ENCODE data around the gene ZNF684.
"Not testable (repeated sequence)": the region's sequence is repeated elsewhere in the genome, so short reads cannot be mapped to it uniquely, and the experiment has no call there.

ZNF684 gene

DNA sequence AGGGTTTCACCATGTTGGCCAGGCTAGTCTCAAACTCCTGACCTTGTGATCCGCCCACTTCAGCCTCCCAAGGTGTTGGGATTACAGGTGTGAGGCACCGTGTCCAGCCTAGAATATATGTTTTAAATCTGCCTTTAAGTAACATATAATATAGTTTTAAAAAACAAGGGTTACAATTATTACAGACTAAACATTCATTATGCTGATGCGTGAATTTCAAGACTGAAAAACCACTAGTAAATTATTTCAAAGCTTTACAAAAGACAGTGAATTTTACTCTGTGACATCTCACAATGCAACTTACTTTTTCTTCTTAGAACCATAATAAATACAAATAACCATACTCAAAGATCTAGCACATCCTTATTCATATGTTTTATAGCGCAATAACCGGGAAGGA lies 24.7 kb downstream of the ZNF684 start:
- Histone ChIP-seq H3K27me3 (ENCODE audit: control insufficient read depth, insufficient read depth, low read length) (no peaks in the 10 kb centered on the region), H2AFZ (no peak overlapping the region), H3K4me2 (ENCODE audit: low read length) (no peak overlapping the region), H3K4me1 (no peaks in the 10 kb centered on the region), H3K4me3 (ENCODE audit: low read depth, low read length) (no peak overlapping the region), H3K9ac (no peak overlapping the region), H3K9me3 (ENCODE audit: control insufficient read depth, low read length) (no peaks in the 10 kb centered on the region), H3K36me3 (ENCODE audit: control insufficient read depth, insufficient read depth, low read length) (no peaks in the 10 kb centered on the region), H3K27ac (no peak overlapping the region), H3K79me2 (no peaks in the 10 kb centered on the region)
- TF ChIP-seq, protein P1, sequence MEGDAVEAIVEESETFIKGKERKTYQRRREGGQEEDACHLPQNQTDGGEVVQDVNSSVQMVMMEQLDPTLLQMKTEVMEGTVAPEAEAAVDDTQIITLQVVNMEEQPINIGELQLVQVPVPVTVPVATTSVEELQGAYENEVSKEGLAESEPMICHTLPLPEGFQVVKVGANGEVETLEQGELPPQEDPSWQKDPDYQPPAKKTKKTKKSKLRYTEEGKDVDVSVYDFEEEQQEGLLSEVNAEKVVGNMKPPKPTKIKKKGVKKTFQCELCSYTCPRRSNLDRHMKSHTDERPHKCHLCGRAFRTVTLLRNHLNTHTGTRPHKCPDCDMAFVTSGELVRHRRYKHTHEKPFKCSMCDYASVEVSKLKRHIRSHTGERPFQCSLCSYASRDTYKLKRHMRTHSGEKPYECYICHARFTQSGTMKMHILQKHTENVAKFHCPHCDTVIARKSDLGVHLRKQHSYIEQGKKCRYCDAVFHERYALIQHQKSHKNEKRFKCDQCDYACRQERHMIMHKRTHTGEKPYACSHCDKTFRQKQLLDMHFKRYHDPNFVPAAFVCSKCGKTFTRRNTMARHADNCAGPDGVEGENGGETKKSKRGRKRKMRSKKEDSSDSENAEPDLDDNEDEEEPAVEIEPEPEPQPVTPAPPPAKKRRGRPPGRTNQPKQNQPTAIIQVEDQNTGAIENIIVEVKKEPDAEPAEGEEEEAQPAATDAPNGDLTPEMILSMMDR (IDR thresholded peaks at IDR 0.05): no peak

DNA sequence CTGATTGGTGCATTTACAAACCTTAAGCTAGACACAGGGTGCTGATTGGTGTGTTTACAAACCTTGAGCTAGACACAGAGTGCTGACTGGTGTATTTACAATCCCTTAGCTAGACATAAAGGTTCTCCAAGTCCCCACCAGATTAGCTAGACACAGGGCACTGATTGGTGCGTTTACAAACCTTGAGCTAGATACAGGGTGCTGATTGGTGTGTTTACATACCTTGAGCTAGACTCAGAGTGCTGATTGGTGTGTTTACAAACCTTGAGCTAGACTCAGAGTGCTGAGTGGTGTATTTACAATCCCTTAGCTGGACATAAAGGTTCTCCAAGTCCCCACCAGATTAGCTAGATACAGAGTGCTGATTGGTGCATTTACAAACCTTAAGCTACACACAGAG lies 26.8 kb downstream of the ZNF684 start:
- not testable (repeated sequence) for H3K36me3 ChIP-seq (ENCODE audit: control insufficient read depth, insufficient read depth, low read length); H3K4me1 ChIP-seq; H3K4me3 ChIP-seq (ENCODE audit: low read depth, low read length); H3K4me2 ChIP-seq (ENCODE audit: low read length); H3K79me2 ChIP-seq; H3K9ac ChIP-seq; H3K27ac ChIP-seq; H2AFZ ChIP-seq; H3K9me3 ChIP-seq (ENCODE audit: control insufficient read depth, low read length); H3K27me3 ChIP-seq (ENCODE audit: control insufficient read depth, insufficient read depth, low read length)

DNA sequence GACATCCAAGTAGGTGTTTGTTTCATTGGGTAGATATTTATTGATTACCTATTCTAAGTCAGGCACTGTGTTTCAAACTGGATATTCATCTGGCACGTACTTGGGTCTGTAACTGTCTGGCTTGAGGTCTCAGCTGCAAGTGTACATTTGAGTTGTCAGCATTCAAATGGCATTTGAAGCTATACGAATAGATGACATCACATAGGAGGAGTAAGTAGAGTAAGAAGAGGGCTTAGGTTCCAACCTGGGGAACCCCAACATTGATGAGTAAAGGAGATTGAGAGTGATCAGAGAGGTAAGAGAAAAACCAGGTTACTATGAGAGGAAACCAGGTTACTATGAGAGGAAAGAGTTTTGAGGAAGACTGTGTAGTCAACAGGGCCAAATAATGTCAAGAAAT lies 30.7 kb downstream of the ZNF684 start:
- Histone ChIP-seq H3K79me2 (no peaks in the 10 kb centered on the region), H3K4me3 (ENCODE audit: low read depth, low read length) (no peak overlapping the region), H3K36me3 (ENCODE audit: control insufficient read depth, insufficient read depth, low read length) (no peaks in the 10 kb centered on the region), H3K4me1 (no peaks in the 10 kb centered on the region), H3K27ac (no peak overlapping the region), H3K27me3 (ENCODE audit: control insufficient read depth, insufficient read depth, low read length) (no peaks in the 10 kb centered on the region), H3K9ac (no peak overlapping the region), H2AFZ (no peak overlapping the region), H3K4me2 (ENCODE audit: low read length) (no peak overlapping the region), H3K9me3 (ENCODE audit: control insufficient read depth, low read length) (no peaks in the 10 kb centered on the region)
- TF ChIP-seq, protein P1 (IDR thresholded peaks at IDR 0.05): no peak

DNA sequence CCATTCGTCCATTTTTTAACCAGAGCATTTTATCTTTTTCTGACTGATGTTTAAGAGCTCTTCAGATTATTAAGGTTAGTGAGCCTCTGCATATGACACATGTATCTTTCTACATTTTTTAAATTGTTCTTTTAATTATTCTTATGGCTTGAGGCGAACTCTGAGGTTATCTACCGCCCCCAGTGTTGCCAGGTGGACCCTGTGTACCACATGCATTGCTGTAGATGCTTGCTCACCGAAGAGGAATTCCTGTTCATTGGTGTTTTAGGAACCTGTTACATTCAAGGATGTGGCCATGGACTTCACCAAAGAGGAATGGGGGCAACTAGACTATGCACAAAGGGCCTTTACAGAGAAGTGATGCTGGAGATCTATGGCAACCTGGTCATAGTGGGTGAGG lies 31.8 kb downstream of the ZNF684 start:
- TF ChIP-seq, protein P1 (IDR thresholded peaks at IDR 0.05): no peak
- no peak overlapping the region for H3K27ac ChIP-seq
- H2AFZ ChIP-seq: no peak overlapping the region
- H3K4me1 ChIP-seq: no peaks in the 10 kb centered on the region
- H3K4me3 ChIP-seq (ENCODE audit: low read depth, low read length): no peak overlapping the region
- no peaks in the 10 kb centered on the region for H3K79me2 ChIP-seq
- H3K27me3 ChIP-seq (ENCODE audit: control insufficient read depth, insufficient read depth, low read length): no peaks in the 10 kb centered on the region
- H3K9me3 ChIP-seq (ENCODE audit: control insufficient read depth, low read length): no peaks in the 10 kb centered on the region
- no peak overlapping the region for H3K4me2 ChIP-seq (ENCODE audit: low read length)
- H3K36me3 ChIP-seq (ENCODE audit: control insufficient read depth, insufficient read depth, low read length): no peaks in the 10 kb centered on the region
- H3K9ac ChIP-seq: no peak overlapping the region

DNA sequence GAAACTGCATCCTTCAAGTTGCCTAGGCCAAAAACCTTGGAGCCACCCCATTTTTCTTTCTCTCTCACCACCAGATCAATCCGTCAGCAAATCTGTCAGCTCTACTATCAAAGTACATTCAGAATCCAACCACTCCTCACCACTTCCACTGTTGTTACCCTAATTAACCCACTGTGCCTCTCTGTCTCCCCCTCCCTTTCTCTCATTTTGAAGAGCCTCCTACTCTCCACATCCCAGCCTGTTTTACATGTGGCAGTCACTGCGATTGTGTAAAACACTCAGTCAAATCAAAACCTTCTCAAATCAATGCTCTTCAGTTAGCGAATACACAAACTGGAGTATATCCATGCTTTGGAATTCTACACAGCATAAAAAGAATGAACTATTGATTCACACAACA lies 33.1 kb downstream of the ZNF684 start:
- no peaks in the 10 kb centered on the region for H3K9me3 ChIP-seq (ENCODE audit: control insufficient read depth, low read length)
- TF ChIP-seq, protein P1 (IDR thresholded peaks at IDR 0.05): no peak
- no peak overlapping the region for H3K4me3 ChIP-seq (ENCODE audit: low read depth, low read length)
- H3K9ac ChIP-seq: no peak overlapping the region
- H3K27me3 ChIP-seq (ENCODE audit: control insufficient read depth, insufficient read depth, low read length): no peaks in the 10 kb centered on the region
- H3K4me1 ChIP-seq: no peaks in the 10 kb centered on the region
- no peak overlapping the region for H2AFZ ChIP-seq
- no peaks in the 10 kb centered on the region for H3K36me3 ChIP-seq (ENCODE audit: control insufficient read depth, insufficient read depth, low read length)
- H3K4me2 ChIP-seq (ENCODE audit: low read length): no peak overlapping the region
- no peak overlapping the region for H3K27ac ChIP-seq
- no peaks in the 10 kb centered on the region for H3K79me2 ChIP-seq

All from parathyroid adenoma (tissue), 2 donors.